ENCODE results near the gene EIF3C. TPM values are rescaled to one million over a fixed set of nuclear protein-coding genes. Genes with fewer than 3 reads are reported as not detected.

The EIF3C gene
- total and polyA plus RNA-seq, 2 donors (not counting 1 experiment from before 2014, with no cell fraction given), result 155 to 267 TPM

Other genes with a start within 250 kb of the EIF3C start
- not detected in 2 replicates for gene NPIPB7, start 239.1 kb upstream of the EIF3C start, total RNA-seq
- not detected in 2 replicates for gene NPIPB7, start 239.1 kb upstream of the EIF3C start, polyA plus RNA-seq
- 19.3 and 23.3 TPM in 2 replicates for gene CLN3, start 219.4 kb upstream of the EIF3C start, total RNA-seq
- 19.5 and 25.4 TPM in 2 replicates for gene CLN3, start 219.4 kb upstream of the EIF3C start, polyA plus RNA-seq
- under 0.01 TPM in 1 of 2 replicates, not detected in the other for gene APOBR, start 216.8 kb upstream of the EIF3C start, total RNA-seq
- gene APOBR, start 216.8 kb upstream of the EIF3C start, polyA plus RNA-seq, result not detected in 2 replicates
- gene IL27, start 204.6 kb upstream of the EIF3C start, total RNA-seq, result not detected in 2 replicates
- not detected in 2 replicates for gene IL27, start 204.6 kb upstream of the EIF3C start, polyA plus RNA-seq
- gene NUPR1, start 172.5 kb upstream of the EIF3C start, total RNA-seq, result 59.3 and 87.0 TPM in 2 replicates
- gene NUPR1, start 172.5 kb upstream of the EIF3C start, polyA plus RNA-seq, result 22.2 and 38.0 TPM in 2 replicates
- gene SGF29, start 157.5 kb upstream of the EIF3C start, total RNA-seq, result 6.9 and 12.8 TPM in 2 replicates
- 1.6 and 2.5 TPM in 2 replicates for gene SGF29, start 157.5 kb upstream of the EIF3C start, polyA plus RNA-seq
- 0.17 and 0.26 TPM in 2 replicates for gene SULT1A2, start 114.4 kb upstream of the EIF3C start, total RNA-seq
- gene SULT1A2, start 114.4 kb upstream of the EIF3C start, polyA plus RNA-seq, result not detected in 2 replicates
- gene SULT1A1, start 101.4 kb upstream of the EIF3C start, total RNA-seq, result 1.3 and 3.6 TPM in 2 replicates
- 0.50 and 1.7 TPM in 2 replicates for gene SULT1A1, start 101.4 kb upstream of the EIF3C start, polyA plus RNA-seq
- gene NPIPB8, start 73.4 kb upstream of the EIF3C start, total RNA-seq, result 0.17 TPM in 1 of 2 replicates, not detected in the other
- not detected in 2 replicates for gene NPIPB8, start 73.4 kb upstream of the EIF3C start, polyA plus RNA-seq
- gene NPIPB9, start 40.3 kb downstream of the EIF3C start, total RNA-seq, result 1.7 and 1.8 TPM in 2 replicates
- 0.05 and 0.12 TPM in 2 replicates for gene NPIPB9, start 40.3 kb downstream of the EIF3C start, polyA plus RNA-seq
- 33.6 and 52.8 TPM in 2 replicates for gene ATXN2L, start 111.5 kb downstream of the EIF3C start, total RNA-seq
- 16.4 and 21.5 TPM in 2 replicates for gene ATXN2L, start 111.5 kb downstream of the EIF3C start, polyA plus RNA-seq
- gene TUFM, start 134.9 kb downstream of the EIF3C start, total RNA-seq, result 115 and 117 TPM in 2 replicates
- 68.6 and 105 TPM in 2 replicates for gene TUFM, start 134.9 kb downstream of the EIF3C start, polyA plus RNA-seq
- gene SH2B1, start 152.4 kb downstream of the EIF3C start, total RNA-seq, result 9.0 and 14.2 TPM in 2 replicates
- gene SH2B1, start 152.4 kb downstream of the EIF3C start, polyA plus RNA-seq, result 10.7 and 11.8 TPM in 2 replicates
- 0.26 and 0.33 TPM in 2 replicates for gene ATP2A1, start 167.0 kb downstream of the EIF3C start, total RNA-seq
- gene ATP2A1, start 167.0 kb downstream of the EIF3C start, polyA plus RNA-seq, result 0.15 and 0.22 TPM in 2 replicates
- 17.2 and 22.6 TPM in 2 replicates for gene RABEP2, start 213.8 kb downstream of the EIF3C start, total RNA-seq
- 5.9 and 9.0 TPM in 2 replicates for gene RABEP2, start 213.8 kb downstream of the EIF3C start, polyA plus RNA-seq
- gene CD19, start 220.5 kb downstream of the EIF3C start, total RNA-seq, result under 0.01 and 0.26 TPM in 2 replicates
- gene CD19, start 220.5 kb downstream of the EIF3C start, polyA plus RNA-seq, result 0.05 TPM in 1 of 2 replicates, not detected in the other
- 15.4 and 16.0 TPM in 2 replicates for gene NFATC2IP, start 239.5 kb downstream of the EIF3C start, total RNA-seq
- 25.6 and 34.2 TPM in 2 replicates for gene NFATC2IP, start 239.5 kb downstream of the EIF3C start, polyA plus RNA-seq